Activated naive CD4-positive, alpha-beta T cell treated with anti-CD3 and anti-CD28 coated beads, Interleukin-2, amount 10 ng/mL, durations not matched to agents 7 days and 5 days (primary cell): ENCODE data around the gene KRT77.

Experiments used
- CTCF ChIA-PET: fragments of 350-600 bp; sonication (Branson Sonifier 250); formaldehyde crosslinking; loops from one replicate; lab custom pipeline; 2021; ENCODE audit warnings: antibody characterized with exemption; lab: Charles Lee
- DNase-seq: peaks from one replicate; pipeline ENCODE4 v3.0.0-alpha.2; 2020
- H3K27ac Mint-ChIP-seq: one replicate; pipeline ENCODE4 v1.8.0; 2021; ENCODE audit warnings: mild to moderate bottlenecking, moderate library complexity, mixed read lengths
- H3K27me3 Mint-ChIP-seq: one replicate; pipeline ENCODE4 v1.8.0; 2021; ENCODE audit warnings: mild to moderate bottlenecking, mixed read lengths
- H3K36me3 Mint-ChIP-seq: one replicate; pipeline ENCODE4 v1.8.0; 2021; ENCODE audit warnings: mixed read lengths
- H3K4me1 Mint-ChIP-seq: one replicate; pipeline ENCODE4 v1.8.0; 2021; ENCODE audit warnings: mixed read lengths
- H3K4me3 Mint-ChIP-seq: one replicate; pipeline ENCODE4 v1.8.0; 2021; ENCODE audit warnings: mild to moderate bottlenecking, moderate library complexity, mixed read lengths
- H3K9me3 Mint-ChIP-seq: one replicate; pipeline ENCODE4 v1.8.0; 2021; ENCODE audit warnings: mixed read lengths

The KRT77 gene

DNA sequence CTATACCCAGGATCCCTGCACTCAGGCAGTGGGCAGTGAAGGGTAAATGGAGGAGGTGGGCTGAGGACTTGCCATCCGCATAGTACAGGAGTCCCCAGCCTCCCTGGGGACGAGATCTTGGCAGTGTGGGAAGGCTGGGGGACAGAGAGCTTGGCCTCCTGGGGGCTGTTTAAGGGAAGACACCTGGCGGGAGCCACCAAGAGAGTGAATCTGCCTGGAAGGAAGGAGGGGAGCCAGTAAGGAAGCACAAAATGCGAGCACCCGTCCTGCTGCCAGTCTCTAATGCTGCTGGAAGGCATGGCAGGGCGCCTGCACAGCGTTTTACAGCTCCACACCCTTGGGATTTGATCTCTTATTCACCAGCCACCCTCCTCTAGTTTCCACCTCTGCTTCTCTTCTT is 43.9 kb downstream of the KRT77 start:
- H3K27me3 Mint-ChIP-seq = peaks cover 54% of the 10 kb centered on the region
- no peak overlapping the region for H3K27ac Mint-ChIP-seq
- no peak for DNase-seq
- peaks cover 9% of the 10 kb centered on the region for H3K4me1 Mint-ChIP-seq
- H3K36me3 Mint-ChIP-seq = no peaks in the 10 kb centered on the region
- H3K4me3 Mint-ChIP-seq = no peak overlapping the region
- H3K9me3 Mint-ChIP-seq = no peaks in the 10 kb centered on the region
- CTCF ChIA-PET = interaction anchor here (1.2 kb wide), 1 partner anchor 76 kb away, joined by 3 read pairs; no protein-coding TSS in a partner anchor

DNA sequence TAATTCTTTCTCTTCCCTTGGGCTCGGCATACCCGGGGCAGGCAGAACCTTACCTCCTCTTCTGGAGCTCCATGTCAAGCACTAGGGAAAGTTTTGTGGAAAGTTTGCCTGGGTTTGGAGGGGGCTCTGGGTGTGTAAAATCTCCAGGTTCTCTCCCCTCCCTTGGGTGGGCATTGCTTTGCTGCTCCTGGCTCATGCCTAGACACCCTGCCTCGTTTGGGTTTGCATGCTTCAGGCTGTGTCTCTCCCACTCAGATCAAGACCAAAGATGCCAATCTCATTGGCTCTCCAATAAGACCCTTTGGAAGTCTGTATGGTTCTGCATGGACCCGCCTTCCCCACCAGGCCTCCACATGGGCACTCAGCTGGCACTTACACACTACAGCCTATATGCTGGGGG is 45.1 kb downstream of the KRT77 start:
- CTCF ChIA-PET = no interaction called here
- no peak for DNase-seq

DNA sequence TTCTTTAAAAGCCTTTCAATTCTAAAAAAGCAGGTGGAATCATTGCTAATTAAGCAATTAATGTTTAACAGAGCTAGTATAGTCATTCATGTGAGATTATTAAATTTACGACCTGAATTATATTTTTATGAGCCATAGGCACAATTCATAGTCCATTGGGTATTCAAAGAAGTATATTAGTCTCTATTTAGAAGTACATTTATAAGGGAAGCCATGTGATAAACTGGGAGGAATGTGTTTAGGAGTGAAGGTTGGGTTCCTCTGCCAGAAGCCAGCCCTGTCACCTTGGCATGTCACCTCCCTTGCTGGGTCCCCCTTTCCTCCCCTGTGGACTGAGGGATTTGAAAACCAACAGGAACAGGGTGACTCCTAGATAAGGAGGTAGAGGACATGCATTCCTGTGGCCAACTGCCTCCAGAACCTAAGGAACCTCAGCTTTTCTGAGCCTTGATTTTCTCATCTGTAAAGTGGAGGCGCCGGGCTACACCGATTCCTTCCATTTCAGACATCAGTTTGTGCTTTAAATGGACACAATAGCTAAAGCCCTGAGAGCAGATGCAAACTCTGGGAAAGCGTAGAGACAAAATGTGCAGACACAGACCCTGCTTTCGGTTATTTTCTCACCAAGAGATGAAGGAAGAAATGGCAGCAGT is 45.9 kb downstream of the KRT77 start:
- H3K9me3 Mint-ChIP-seq = no peaks in the 10 kb centered on the region
- H3K27me3 Mint-ChIP-seq = peaks cover 57% of the 10 kb centered on the region
- CTCF ChIA-PET = no interaction called here
- no peak overlapping the region for H3K27ac Mint-ChIP-seq
- no peak for DNase-seq
- H3K4me3 Mint-ChIP-seq = no peak overlapping the region
- peaks cover 10% of the 10 kb centered on the region for H3K4me1 Mint-ChIP-seq
- no peaks in the 10 kb centered on the region for H3K36me3 Mint-ChIP-seq

More for the DNA sequence above, 45.1 kb downstream of the KRT77 start:
- no peak overlapping the region for H3K4me3 Mint-ChIP-seq
- H3K36me3 Mint-ChIP-seq = no peaks in the 10 kb centered on the region
- no peak overlapping the region for H3K27ac Mint-ChIP-seq
- H3K4me1 Mint-ChIP-seq = peaks cover 9% of the 10 kb centered on the region
- no peaks in the 10 kb centered on the region for H3K9me3 Mint-ChIP-seq
- peaks cover 58% of the 10 kb centered on the region for H3K27me3 Mint-ChIP-seq

DNA sequence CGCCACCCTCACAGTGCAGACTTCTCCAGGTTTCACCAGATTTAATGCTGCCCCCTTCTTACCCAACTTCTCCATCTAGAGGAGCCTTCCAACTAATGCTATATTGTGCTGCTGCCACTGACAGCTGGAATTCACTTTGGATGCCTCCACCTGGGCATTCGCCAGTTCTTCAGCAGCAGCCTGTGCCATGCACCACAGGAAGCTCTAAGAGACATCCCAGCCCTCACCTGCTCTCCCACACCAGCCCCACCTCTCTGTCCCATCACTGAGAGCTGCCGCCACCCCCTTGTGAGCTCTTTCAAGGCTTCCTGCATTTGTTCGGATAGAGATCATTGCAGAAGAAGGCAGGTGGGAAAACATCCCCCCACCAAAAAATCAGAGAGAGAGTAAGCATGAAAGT is 46.7 kb downstream of the KRT77 start:
- peaks cover 64% of the 10 kb centered on the region for H3K27me3 Mint-ChIP-seq
- H3K4me1 Mint-ChIP-seq = peaks cover 3% of the 10 kb centered on the region
- H3K9me3 Mint-ChIP-seq = peaks cover 2% of the 10 kb centered on the region
- CTCF ChIA-PET = no interaction called here
- H3K4me3 Mint-ChIP-seq = no peak overlapping the region
- DNase-seq = no peak
- H3K36me3 Mint-ChIP-seq = no peaks in the 10 kb centered on the region
- H3K27ac Mint-ChIP-seq = no peak overlapping the region

DNA sequence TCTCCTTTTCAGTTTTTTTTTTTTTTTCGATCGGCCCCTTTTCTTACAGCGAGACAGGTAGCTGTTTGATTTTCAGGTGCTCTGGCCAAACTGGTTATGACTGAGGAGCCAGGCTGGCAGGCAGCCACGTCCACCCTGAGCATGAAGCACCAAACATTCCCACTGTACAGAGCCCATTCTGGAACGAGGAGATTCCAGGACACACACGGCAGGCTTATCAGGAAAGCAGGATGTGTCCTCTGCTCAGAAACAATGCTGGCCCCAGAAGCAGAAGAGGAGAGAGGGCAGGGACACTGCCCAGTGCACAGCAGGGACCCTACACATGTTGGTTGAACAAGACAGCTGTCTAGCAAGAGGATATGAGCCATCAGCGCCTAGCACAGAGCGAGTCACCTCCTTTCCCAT is 47.6 kb downstream of the KRT77 start:
- H3K4me1 Mint-ChIP-seq = peaks cover 3% of the 10 kb centered on the region
- H3K4me3 Mint-ChIP-seq = no peak overlapping the region
- H3K9me3 Mint-ChIP-seq = peaks cover 2% of the 10 kb centered on the region
- no peak for DNase-seq
- H3K36me3 Mint-ChIP-seq = no peaks in the 10 kb centered on the region
- H3K27me3 Mint-ChIP-seq = peaks cover 69% of the 10 kb centered on the region
- CTCF ChIA-PET = interaction anchor here (1.5 kb wide), 1 partner anchor 70 kb away, joined by 4 read pairs; no protein-coding TSS in a partner anchor
- H3K27ac Mint-ChIP-seq = no peak overlapping the region

DNA sequence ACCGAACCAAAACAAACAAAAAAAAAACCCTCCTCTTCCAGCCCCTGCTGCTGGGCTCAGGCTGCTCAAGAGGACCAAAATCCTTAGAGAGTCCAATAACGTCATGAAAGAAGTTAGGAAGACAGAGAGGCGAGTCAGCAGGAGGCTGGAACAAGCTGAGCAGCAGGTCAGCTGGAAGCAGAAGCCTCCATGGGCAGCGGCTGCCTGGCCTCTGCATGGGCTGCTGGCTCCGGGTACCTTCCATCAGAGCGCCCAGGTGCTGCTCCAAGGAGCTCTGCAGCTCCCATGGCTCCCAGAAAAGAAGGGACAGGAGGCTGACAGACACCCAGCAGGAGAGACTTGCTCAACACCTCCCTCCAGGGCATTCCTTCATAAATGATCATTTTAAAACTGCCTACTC is 48.1 kb downstream of the KRT77 start:
- DNase-seq = no peak
- Mint-ChIP-seq H3K9me3 (peaks cover 2% of the 10 kb centered on the region), H3K36me3 (no peaks in the 10 kb centered on the region), H3K27me3 (peaks cover 72% of the 10 kb centered on the region), H3K4me1 (peaks cover 3% of the 10 kb centered on the region), H3K27ac (no peak overlapping the region), H3K4me3 (no peak overlapping the region)
- CTCF ChIA-PET = interaction anchor here (1.5 kb wide), 1 partner anchor 69 kb away, joined by 4 read pairs; no protein-coding TSS in a partner anchor

DNA sequence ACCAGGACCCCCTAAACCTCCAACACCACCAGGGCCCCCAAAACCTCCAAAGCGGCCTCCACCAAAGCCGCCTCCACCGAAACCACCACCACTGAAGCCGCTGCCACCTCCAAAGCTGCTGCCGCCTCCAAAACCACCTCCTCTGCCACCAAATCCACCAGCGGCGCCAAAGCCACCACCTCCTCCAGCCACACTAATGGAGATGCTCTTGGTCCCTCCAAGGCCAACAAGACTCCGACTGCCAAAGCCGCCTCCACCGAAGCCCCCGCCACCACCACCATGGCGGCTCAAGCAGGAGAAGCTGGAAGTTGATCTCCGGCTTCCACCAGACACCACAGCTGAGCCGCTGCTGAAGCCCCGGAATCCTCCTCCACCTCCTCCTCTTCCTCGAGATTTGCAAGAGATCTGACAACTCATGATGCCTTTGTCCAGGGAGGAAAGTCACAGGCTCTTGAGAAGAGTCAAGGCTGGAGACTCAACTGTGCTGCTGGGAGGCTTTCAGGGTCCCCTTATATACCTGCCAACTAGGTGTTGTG is 51.5 kb downstream of the KRT77 start, which contains the start of gene KRT2:
Gene KRT2, minus strand, starts transcription at position 486 of the 536 bp plus-strand sequence. Its CDS starts 69 bp downstream, at position 417.
- CTCF ChIA-PET = no interaction called here
- Mint-ChIP-seq H3K4me1 (peaks cover 29% of the 10 kb centered on the region), H3K9me3 (peaks cover 5% of the 10 kb centered on the region), H3K36me3 (peaks cover 6% of the 10 kb centered on the region), H3K27ac (no peak within 1 kb of the TSS), H3K27me3 (peaks cover 47% of the 10 kb centered on the region), H3K4me3 (no peak within 1 kb of the TSS)
- DNase-seq = peak; percentile 5

DNA sequence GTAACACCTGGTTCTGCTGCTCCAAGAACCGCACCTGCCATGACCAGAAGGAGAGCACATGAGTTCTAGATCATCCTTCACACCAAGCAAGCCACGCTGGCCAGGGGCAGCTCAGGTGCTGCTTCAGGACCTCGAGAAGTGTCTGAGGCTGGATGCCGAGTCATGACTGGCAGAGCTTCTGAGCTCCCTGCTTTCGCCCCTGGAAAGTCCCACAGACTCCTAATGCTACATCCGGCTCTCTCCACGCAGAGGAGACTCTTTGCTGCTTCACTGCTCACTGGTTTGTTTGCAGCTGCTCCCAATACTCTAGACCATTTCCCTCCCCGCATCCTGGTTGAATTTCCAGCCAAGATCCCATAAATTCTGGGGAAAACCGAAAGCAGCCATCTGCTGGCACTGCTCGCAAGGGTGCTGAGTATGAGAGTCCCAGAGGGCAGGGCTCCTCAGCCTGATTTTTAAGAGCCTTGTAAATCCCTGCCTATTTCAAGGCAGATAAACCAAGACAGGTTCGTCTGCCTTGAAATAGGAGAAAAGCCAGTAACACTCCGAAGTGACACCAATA is 52.7 kb downstream of the KRT77 start:
- CTCF ChIA-PET = no interaction called here
- Mint-ChIP-seq H3K4me3 (no peak overlapping the region), H3K27me3 (peaks cover 39% of the 10 kb centered on the region), H3K4me1 (peaks cover 41% of the 10 kb centered on the region), H3K27ac (no peak overlapping the region), H3K36me3 (peaks cover 6% of the 10 kb centered on the region), H3K9me3 (peaks cover 5% of the 10 kb centered on the region)
- no peak for DNase-seq

DNA sequence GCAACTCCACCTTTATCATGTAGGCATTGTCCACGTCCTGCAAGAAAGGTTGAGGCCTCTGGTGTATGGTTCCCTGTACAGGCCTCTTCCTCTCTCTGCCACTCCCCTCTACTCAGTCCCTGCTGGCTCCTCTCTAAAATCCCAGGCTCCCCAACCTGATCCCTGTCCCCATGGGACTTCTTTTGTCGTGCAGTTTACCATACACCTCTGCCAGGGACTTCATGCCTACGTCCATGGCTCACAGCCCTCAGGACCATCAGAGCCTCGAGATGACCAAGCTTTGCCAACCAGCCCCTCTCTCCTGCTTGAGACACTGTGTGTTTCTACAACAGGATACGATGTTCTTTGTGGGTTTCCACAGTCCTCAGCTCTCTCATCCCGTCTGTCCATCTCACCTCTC is 54.3 kb downstream of the KRT77 start:
- DNase-seq = no peak
- H3K36me3 Mint-ChIP-seq = peaks cover 16% of the 10 kb centered on the region
- H3K4me3 Mint-ChIP-seq = no peak overlapping the region
- peak overlapping the region; percentile 68 for H3K27ac Mint-ChIP-seq
- CTCF ChIA-PET = interaction anchor here (0.7 to 1.6 kb wide), 3 partner anchors 40 to 231 kb away, joined by 3 to 4 read pairs (median 3); no protein-coding TSS in a partner anchor
- H3K9me3 Mint-ChIP-seq = peaks cover 17% of the 10 kb centered on the region
- peaks cover 30% of the 10 kb centered on the region for H3K27me3 Mint-ChIP-seq
- peaks cover 57% of the 10 kb centered on the region for H3K4me1 Mint-ChIP-seq

DNA sequence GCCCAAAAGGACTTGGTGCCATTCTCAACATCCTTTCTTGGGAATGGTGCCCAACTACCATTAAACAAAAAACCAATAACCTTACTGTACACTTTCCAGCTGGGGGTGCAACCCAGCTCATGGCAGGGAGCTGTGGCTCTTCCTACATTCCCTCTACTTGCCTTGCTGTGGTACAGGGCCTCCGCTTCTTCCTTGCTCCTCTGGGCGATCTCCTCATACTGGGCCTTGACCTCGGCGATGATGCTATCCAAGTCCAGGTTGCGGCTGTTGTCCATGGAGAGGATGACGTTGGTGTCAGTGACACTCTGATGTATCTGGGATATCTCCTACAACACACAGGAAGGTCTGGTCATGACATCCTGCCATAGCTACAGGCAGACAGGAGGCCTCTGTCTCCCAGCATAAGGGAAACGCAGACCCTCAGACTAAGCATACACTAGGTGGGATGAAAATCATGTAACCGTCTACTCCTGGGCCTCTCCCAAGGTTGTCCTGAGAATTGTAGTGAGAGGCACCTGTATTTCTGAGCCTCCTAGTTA is 55.2 kb downstream of the KRT77 start:
- Mint-ChIP-seq H3K4me1 (peaks cover 67% of the 10 kb centered on the region), H3K36me3 (peaks cover 22% of the 10 kb centered on the region), H3K27me3 (peaks cover 21% of the 10 kb centered on the region), H3K9me3 (peaks cover 17% of the 10 kb centered on the region), H3K4me3 (no peak overlapping the region), H3K27ac (peak overlapping the region; percentile 100)
- CTCF ChIA-PET = interaction anchor here (1.6 kb wide), 1 partner anchor 39 kb away, joined by 4 read pairs; no protein-coding TSS in a partner anchor
- no peak for DNase-seq

DNA sequence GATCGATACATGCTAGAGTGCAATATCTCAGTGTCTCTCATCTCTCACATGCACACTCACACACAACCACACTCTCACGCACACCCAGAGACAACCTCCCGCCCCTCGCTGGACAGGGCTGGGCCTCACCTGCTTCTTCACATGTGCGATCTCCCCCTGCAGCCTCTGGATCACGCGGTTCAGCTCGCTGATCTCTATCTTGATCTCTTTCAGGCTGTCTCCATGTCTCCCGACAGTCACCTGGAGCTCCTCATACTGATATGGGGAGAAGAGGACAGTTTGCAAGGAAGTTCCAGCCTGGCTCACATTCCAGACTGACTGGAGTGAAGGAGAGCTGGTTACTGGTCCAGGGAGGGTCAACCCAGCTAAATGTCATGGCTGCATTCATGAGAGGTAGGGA is 55.7 kb downstream of the KRT77 start:
- H3K4me1 Mint-ChIP-seq = peaks cover 66% of the 10 kb centered on the region
- peak overlapping the region; percentile 100 for H3K27ac Mint-ChIP-seq
- DNase-seq = no peak
- CTCF ChIA-PET = no interaction called here
- H3K4me3 Mint-ChIP-seq = no peak overlapping the region
- H3K27me3 Mint-ChIP-seq = peaks cover 21% of the 10 kb centered on the region
- H3K9me3 Mint-ChIP-seq = peaks cover 17% of the 10 kb centered on the region
- peaks cover 24% of the 10 kb centered on the region for H3K36me3 Mint-ChIP-seq

DNA sequence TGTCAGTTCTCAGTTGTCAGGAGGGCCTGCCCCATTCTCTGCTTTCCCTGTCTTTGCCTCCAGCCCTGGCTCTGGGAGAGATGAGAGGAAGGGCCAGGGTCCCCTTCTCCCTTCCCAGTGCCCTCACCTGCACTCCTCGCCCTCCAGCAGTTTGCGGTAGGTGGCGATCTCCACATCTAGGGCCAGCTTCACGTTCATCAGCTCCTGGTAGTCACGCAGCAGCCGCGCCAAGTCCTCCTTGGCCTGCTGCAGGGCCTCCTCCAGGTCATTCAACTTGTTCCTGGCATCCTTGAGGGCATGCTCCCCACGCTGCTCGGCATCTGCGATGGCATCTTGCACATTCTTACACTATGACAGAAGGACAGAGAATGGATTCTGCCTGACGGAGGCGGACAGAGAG is 56.7 kb downstream of the KRT77 start:
- H3K36me3 Mint-ChIP-seq = peaks cover 30% of the 10 kb centered on the region
- CTCF ChIA-PET = no interaction called here
- DNase-seq = peak; percentile 16
- H3K4me1 Mint-ChIP-seq = peaks cover 76% of the 10 kb centered on the region
- no peak overlapping the region for H3K4me3 Mint-ChIP-seq
- H3K27me3 Mint-ChIP-seq = peaks cover 13% of the 10 kb centered on the region
- peak overlapping the region; percentile 100 for H3K27ac Mint-ChIP-seq
- peaks cover 15% of the 10 kb centered on the region for H3K9me3 Mint-ChIP-seq

DNA sequence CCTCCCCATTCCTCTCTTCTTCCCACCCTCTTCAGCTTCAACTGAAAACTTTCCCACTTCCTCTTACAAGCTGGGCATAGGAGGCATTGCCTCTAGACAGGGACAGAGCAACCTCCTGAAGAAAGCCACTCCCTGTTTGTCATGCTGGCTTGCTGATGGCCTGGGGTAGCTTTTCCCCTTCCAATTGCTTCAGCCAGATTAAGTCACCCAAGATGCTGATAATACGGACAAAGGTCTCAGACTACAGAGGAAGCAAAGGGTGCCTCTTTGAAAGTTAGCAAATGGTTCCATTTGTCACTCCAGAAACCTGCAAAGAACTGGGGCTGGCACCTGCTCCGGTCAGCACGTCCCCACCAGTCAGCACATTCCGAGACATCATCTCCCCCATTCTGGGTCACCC is 57.3 kb downstream of the KRT77 start:
- H3K4me1 Mint-ChIP-seq = peaks cover 82% of the 10 kb centered on the region
- DNase-seq = peak; percentile 24
- peaks cover 10% of the 10 kb centered on the region for H3K27me3 Mint-ChIP-seq
- H3K9me3 Mint-ChIP-seq = peaks cover 15% of the 10 kb centered on the region
- H3K36me3 Mint-ChIP-seq = peaks cover 30% of the 10 kb centered on the region
- CTCF ChIA-PET = no interaction called here
- H3K27ac Mint-ChIP-seq = peak overlapping the region; percentile 100
- peak overlapping the region; percentile 56 for H3K4me3 Mint-ChIP-seq

DNA sequence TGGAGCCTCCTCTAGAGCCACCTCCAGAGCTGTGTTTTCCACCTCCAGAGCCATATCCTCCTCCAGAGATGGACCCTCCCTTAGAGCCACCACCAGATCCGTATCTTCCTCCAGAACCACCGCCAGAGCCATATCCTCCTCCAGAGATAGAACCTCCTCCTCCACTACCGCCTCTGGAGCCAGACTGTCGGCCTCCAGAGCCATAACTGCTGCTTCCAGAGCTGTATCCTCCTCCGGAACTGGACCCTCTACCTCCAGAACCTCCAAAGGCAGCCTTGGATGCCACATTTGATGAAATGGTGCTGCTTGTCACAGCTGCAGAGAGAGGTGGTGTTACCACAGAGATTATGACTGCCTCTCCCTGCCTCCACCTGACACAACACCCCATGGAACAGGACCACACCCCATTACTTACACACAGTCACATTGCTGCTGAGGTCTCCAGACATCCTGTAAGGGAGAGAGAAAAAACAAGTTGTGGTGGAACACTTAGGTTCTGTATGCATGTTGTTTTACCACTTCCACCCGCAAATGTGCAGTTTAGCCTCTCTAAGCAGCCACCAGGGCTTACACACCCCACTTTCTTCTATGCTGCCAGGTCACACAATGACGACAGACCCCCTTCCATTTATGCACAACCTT is 58.1 kb downstream of the KRT77 start:
- peaks cover 30% of the 10 kb centered on the region for H3K36me3 Mint-ChIP-seq
- peak overlapping the region; percentile 100 for H3K27ac Mint-ChIP-seq
- H3K9me3 Mint-ChIP-seq = peaks cover 15% of the 10 kb centered on the region
- H3K4me3 Mint-ChIP-seq = peak overlapping the region; percentile 56
- peaks cover 84% of the 10 kb centered on the region for H3K4me1 Mint-ChIP-seq
- CTCF ChIA-PET = interaction anchor here (1.1 kb wide), 1 partner anchor 62 kb away, joined by 4 read pairs; no protein-coding TSS in a partner anchor
- peak; percentile 82 for DNase-seq
- H3K27me3 Mint-ChIP-seq = peaks cover 5% of the 10 kb centered on the region
